ENCODE measurements around the gene YWHAQ. TPM values are rescaled to one million over a fixed set of nuclear protein-coding genes. Genes with fewer than 3 reads are reported as not detected.

The YWHAQ gene
- total and polyA plus RNA-seq, 9 of the 15 experiments (the other 6 are each of a cell fraction or from before 2014, with no cell fraction given) = 63.1 to 359 (median 203) TPM

- TF ChIP-seq ZNF175 (CRISPR knock-in tag; IDR thresholded peaks at IDR 0.05; ENCODE audit: low read depth) (peak; percentile 77; the same call in 1 of the 2 replicates), ZNF57 (CRISPR knock-in tag; IDR thresholded peaks at IDR 0.05) (no peak), E2F3 (CRISPR knock-in tag; IDR thresholded peaks at IDR 0.05) (no peak), ZFP1 (CRISPR knock-in tag; IDR thresholded peaks at IDR 0.05) (no peak), FOXJ2 (tag; IDR thresholded peaks at IDR 0.05) (no peak)
- TF ChIP-seq, protein P1, sequence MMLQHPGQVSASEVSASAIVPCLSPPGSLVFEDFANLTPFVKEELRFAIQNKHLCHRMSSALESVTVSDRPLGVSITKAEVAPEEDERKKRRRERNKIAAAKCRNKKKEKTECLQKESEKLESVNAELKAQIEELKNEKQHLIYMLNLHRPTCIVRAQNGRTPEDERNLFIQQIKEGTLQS (IDR thresholded peaks at IDR 0.05) = peak; percentile 100
- TF ChIP-seq, protein P1 (CRISPR knock-in tag; conservative IDR thresholded peaks at IDR 0.05) = peak; percentile 87; the same call in 1 of the 2 replicates
- TF ChIP-seq, protein P2, sequence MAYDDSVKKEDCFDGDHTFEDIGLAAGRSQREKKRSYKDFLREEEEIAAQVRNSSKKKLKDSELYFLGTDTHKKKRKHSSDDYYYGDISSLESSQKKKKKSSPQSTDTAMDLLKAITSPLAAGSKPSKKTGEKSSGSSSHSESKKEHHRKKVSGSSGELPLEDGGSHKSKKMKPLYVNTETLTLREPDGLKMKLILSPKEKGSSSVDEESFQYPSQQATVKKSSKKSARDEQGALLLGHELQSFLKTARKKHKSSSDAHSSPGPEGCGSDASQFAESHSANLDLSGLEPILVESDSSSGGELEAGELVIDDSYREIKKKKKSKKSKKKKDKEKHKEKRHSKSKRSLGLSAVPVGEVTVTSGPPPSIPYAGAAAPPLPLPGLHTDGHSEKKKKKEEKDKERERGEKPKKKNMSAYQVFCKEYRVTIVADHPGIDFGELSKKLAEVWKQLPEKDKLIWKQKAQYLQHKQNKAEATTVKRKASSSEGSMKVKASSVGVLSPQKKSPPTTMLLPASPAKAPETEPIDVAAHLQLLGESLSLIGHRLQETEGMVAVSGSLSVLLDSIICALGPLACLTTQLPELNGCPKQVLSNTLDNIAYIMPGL (CRISPR knock-in tag; IDR thresholded peaks at IDR 0.05) = no peak
- TF ChIP-seq, protein P3, sequence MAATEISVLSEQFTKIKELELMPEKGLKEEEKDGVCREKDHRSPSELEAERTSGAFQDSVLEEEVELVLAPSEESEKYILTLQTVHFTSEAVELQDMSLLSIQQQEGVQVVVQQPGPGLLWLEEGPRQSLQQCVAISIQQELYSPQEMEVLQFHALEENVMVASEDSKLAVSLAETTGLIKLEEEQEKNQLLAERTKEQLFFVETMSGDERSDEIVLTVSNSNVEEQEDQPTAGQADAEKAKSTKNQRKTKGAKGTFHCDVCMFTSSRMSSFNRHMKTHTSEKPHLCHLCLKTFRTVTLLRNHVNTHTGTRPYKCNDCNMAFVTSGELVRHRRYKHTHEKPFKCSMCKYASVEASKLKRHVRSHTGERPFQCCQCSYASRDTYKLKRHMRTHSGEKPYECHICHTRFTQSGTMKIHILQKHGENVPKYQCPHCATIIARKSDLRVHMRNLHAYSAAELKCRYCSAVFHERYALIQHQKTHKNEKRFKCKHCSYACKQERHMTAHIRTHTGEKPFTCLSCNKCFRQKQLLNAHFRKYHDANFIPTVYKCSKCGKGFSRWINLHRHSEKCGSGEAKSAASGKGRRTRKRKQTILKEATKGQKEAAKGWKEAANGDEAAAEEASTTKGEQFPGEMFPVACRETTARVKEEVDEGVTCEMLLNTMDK (IDR thresholded peaks at IDR 0.05; ENCODE audit: borderline replicate concordance, insufficient read depth, low read depth, low read length, poor library complexity, severe bottlenecking) = no peak
These were observed 78.3 kb downstream of the YWHAQ start (continued) for GRCh38 chr2:9552219-9553178.

Data from K562 (cell line).